ENCODE data around the gene CA10. TPM values are rescaled to one million over a fixed set of nuclear protein-coding genes. Genes with fewer than 3 reads are reported as not detected.

Gene CA10
- polyA plus RNA-seq, 1 donor (not counting 4 experiments of a cell fraction or from before 2014, with no cell fraction given), result 2.9 TPM

GRCh38 chr17:51946311-51946710 is 212.2 kb downstream of the CA10 start:
- dilution Hi-C loops (cut with MboI; ENCODE audit: extremely low pct_ligation_motif_present, low sequenced_read_pairs), result no loop called here
- no peak for DNase-seq (ENCODE audit: low read depth, low spot score)
- TF ChIP-seq CTCF (optimal IDR thresholded peaks at IDR 0.05 in 1 of 3, IDR thresholded peaks at IDR 0.05 in 1 of 3, conservative IDR thresholded peaks at IDR 0.05 in 1 of 3; ENCODE audit: extremely low read depth in 1 of 3, insufficient read depth in 2 of 3, low read length in 3 of 3) (no peak), EZH2 (IDR thresholded peaks at IDR 0.05; ENCODE audit: low read length) (no peak)

GRCh38 chr17:51941272-51941671 is 217.2 kb downstream of the CA10 start:
- no peak for FAIRE-seq
- dilution Hi-C loops (cut with MboI; ENCODE audit: extremely low pct_ligation_motif_present, low sequenced_read_pairs), result no loop called here
- no peak for DNase-seq (ENCODE audit: low read depth, low spot score)

More at GRCh38 chr17:51946311-51946710, 212.2 kb downstream of the CA10 start:
- H3K4me2 ChIP-seq (ENCODE audit: control insufficient read depth, extremely low read depth, insufficient read depth, low read depth, low read length), result no peak overlapping the region
- no peaks in the 10 kb centered on the region for H3K79me2 ChIP-seq (ENCODE audit: control insufficient read depth, insufficient read depth, low read length)
- H3K4me1 ChIP-seq (ENCODE audit: control insufficient read depth, extremely low read depth, insufficient read depth, low read length), result no peaks in the 10 kb centered on the region
- H3K36me3 ChIP-seq (ENCODE audit: control insufficient read depth in 2 of 2, extremely low read depth in 1 of 2, insufficient read depth in 2 of 2, low read length in 2 of 2), result no peaks in the 10 kb centered on the region
- no peaks in the 10 kb centered on the region for H3K27me3 ChIP-seq (ENCODE audit: control insufficient read depth, extremely low read depth, insufficient read depth, low read length)
- no peak overlapping the region for H3K4me3 ChIP-seq (ENCODE audit: control insufficient read depth in 2 of 3, extremely low read depth in 1 of 3, insufficient read depth in 2 of 3, low read depth in 1 of 3, low read length in 3 of 3)
- no peak for FAIRE-seq
- no peaks in the 10 kb centered on the region for H3K9me1 ChIP-seq (ENCODE audit: control insufficient read depth, extremely low read depth, insufficient read depth, low read length)
- no peaks in the 10 kb centered on the region for H3K9me3 ChIP-seq (ENCODE audit: control insufficient read depth, low read depth, low read length)
- H2AFZ ChIP-seq (ENCODE audit: control insufficient read depth, low read length), result no peak overlapping the region
- H3K27ac ChIP-seq (ENCODE audit: control insufficient read depth, insufficient read depth, low read length), result no peak overlapping the region
- H4K20me1 ChIP-seq (ENCODE audit: control insufficient read depth, extremely low read depth, insufficient read depth, low read length), result no peaks in the 10 kb centered on the region
- H3K9ac ChIP-seq (ENCODE audit: control insufficient read depth, extremely low read depth, insufficient read depth, low read length), result no peak overlapping the region

More at GRCh38 chr17:51941272-51941671, 217.2 kb downstream of the CA10 start:
- Histone ChIP-seq H3K4me1 (ENCODE audit: control insufficient read depth, extremely low read depth, insufficient read depth, low read length) (no peaks in the 10 kb centered on the region), H3K27ac (ENCODE audit: control insufficient read depth, insufficient read depth, low read length) (no peak overlapping the region), H3K79me2 (ENCODE audit: control insufficient read depth, insufficient read depth, low read length) (no peaks in the 10 kb centered on the region), H3K27me3 (ENCODE audit: control insufficient read depth, extremely low read depth, insufficient read depth, low read length) (no peaks in the 10 kb centered on the region), H3K36me3 (ENCODE audit: control insufficient read depth in 2 of 2, extremely low read depth in 1 of 2, insufficient read depth in 2 of 2, low read length in 2 of 2) (no peaks in the 10 kb centered on the region), H3K9ac (ENCODE audit: control insufficient read depth, extremely low read depth, insufficient read depth, low read length) (no peak overlapping the region), H4K20me1 (ENCODE audit: control insufficient read depth, extremely low read depth, insufficient read depth, low read length) (no peaks in the 10 kb centered on the region), H3K4me3 (ENCODE audit: control insufficient read depth in 2 of 3, extremely low read depth in 1 of 3, insufficient read depth in 2 of 3, low read depth in 1 of 3, low read length in 3 of 3) (no peak overlapping the region), H2AFZ (ENCODE audit: control insufficient read depth, low read length) (no peak overlapping the region), H3K9me1 (ENCODE audit: control insufficient read depth, extremely low read depth, insufficient read depth, low read length) (no peaks in the 10 kb centered on the region), H3K4me2 (ENCODE audit: control insufficient read depth, extremely low read depth, insufficient read depth, low read depth, low read length) (no peak overlapping the region), H3K9me3 (ENCODE audit: control insufficient read depth, low read depth, low read length) (no peaks in the 10 kb centered on the region)
- TF ChIP-seq EZH2 (IDR thresholded peaks at IDR 0.05; ENCODE audit: low read length) (no peak), CTCF (optimal IDR thresholded peaks at IDR 0.05 in 1 of 3, IDR thresholded peaks at IDR 0.05 in 1 of 3, conservative IDR thresholded peaks at IDR 0.05 in 1 of 3; ENCODE audit: extremely low read depth in 1 of 3, insufficient read depth in 2 of 3, low read length in 3 of 3) (no peak)

All from keratinocyte (primary cell).